Gastroesophageal sphincter (tissue), 3 donors: Measurements from ENCODE around the gene DEFB132.

Experiments
- EP300 ChIP-seq: sonication (generic); formaldehyde crosslinking; IDR thresholded peaks from one replicate; pipeline ENCODE4 v1.6.1; 2017; ENCODE audit warnings: antibody characterized with exemption, mild to moderate bottlenecking
- POLR2A ChIP-seq, 2 donors: fragments of 450-650 bp; IDR thresholded peaks; one replicate each; pipeline ENCODE4 v1.6.1; 2017; ENCODE audit warnings: antibody characterized with exemption in 2 of 2, mild to moderate bottlenecking in 2 of 2, moderate library complexity in 1 of 2
- POLR2AphosphoS5 ChIP-seq: sonication (generic); formaldehyde crosslinking; IDR thresholded peaks from one replicate; pipeline ENCODE4 v1.6.1; 2017; ENCODE audit warnings: antibody characterized with exemption
- TF ChIP-seq, protein P1 (sequence below), 4 experiments: fragments of 200-600 bp in 2 of 4; fragments of 450-650 bp in 2 of 4; sonication (generic) in 1 of 4; IDR thresholded peaks; one replicate each; pipeline ENCODE4 v1.5.1; 2017 to 2019; ENCODE audit warnings: antibody characterized with exemption in 4 of 4, mild to moderate bottlenecking in 2 of 4, moderate library complexity in 2 of 4

DNA sequence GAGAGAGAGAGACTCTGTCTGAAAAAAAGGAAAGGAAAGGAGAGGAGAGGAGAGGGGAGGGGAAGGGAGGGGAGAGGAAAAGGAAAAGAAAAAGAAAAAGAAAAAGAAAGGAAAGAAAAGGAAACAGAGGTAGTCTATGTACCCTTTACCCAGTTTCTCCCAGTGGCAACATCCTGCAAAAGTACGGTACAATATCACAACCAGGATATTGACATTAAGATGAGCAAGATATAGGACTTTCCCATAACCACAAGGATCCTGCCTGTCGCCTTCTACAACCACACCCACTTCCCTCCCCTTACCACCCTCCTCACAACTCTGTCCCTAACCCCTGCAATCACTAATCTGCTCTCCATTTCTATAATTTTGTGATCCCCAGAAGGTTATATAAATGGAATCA, 29.0 kb downstream of the DEFB132 start:
- TF ChIP-seq, protein P1, sequence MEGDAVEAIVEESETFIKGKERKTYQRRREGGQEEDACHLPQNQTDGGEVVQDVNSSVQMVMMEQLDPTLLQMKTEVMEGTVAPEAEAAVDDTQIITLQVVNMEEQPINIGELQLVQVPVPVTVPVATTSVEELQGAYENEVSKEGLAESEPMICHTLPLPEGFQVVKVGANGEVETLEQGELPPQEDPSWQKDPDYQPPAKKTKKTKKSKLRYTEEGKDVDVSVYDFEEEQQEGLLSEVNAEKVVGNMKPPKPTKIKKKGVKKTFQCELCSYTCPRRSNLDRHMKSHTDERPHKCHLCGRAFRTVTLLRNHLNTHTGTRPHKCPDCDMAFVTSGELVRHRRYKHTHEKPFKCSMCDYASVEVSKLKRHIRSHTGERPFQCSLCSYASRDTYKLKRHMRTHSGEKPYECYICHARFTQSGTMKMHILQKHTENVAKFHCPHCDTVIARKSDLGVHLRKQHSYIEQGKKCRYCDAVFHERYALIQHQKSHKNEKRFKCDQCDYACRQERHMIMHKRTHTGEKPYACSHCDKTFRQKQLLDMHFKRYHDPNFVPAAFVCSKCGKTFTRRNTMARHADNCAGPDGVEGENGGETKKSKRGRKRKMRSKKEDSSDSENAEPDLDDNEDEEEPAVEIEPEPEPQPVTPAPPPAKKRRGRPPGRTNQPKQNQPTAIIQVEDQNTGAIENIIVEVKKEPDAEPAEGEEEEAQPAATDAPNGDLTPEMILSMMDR (IDR thresholded peaks at IDR 0.05): no peak
- no peak for TF ChIP-seq POLR2A (IDR thresholded peaks at IDR 0.05)
- TF ChIP-seq POLR2AphosphoS5: no peak
- no peak for TF ChIP-seq EP300
